Stimulated activated CD8-positive, alpha-beta memory T cell treated with anti-CD3 and anti-CD28 coated beads, Interleukin-4, amount 100 ng/mL, for 48 hours (primary cell): ENCODE measurements around the gene POMT1.

Source experiments
- DNase-seq: peaks from one replicate; pipeline ENCODE4 v3.0.0-alpha.2; 2020

The POMT1 gene

GRCh38 chr9:131557855-131558548 lies 55.3 kb downstream of the POMT1 start:
- no peak for DNase-seq

- DNase-seq: no peak
Measured at GRCh38 chr9:131559421-131560000, 56.8 kb downstream of the POMT1 start.

- DNase-seq: no peak
Measured at GRCh38 chr9:131562032-131562959, 59.6 kb downstream of the POMT1 start.

- DNase-seq: no peak
Measured at GRCh38 chr9:131565369-131565768, 62.7 kb downstream of the POMT1 start.

GRCh38 chr9:131566158-131566557 lies 63.4 kb downstream of the POMT1 start:
- no peak for DNase-seq

GRCh38 chr9:131567910-131568309 lies 65.2 kb downstream of the POMT1 start:
- no peak for DNase-seq
